ENCODE measurements around the gene FGGY. TPM values are rescaled to one million over a fixed set of nuclear protein-coding genes. Genes with fewer than 3 reads are reported as not detected.

FGGY gene
- total RNA-seq, 1 experiment from 2014 or later: 17.8 TPM

GRCh38 chr1:59357645-59358320 is 60.9 kb downstream of the FGGY start:
- no peak overlapping the region for H3K4me2 ChIP-seq
- no peaks in the 10 kb centered on the region for H3K36me3 ChIP-seq (ENCODE audit: low read depth)
- no peak for DNase-seq
- ChIA-PET POLR2A (ENCODE audit: unreplicated experiment) (no interaction called here), CTCF (no interaction called here)
- no peak overlapping the region for H3K27ac ChIP-seq
- no peaks in the 10 kb centered on the region for H3K27me3 ChIP-seq (ENCODE audit: insufficient read depth, low read depth)
- H3K4me1 ChIP-seq (replicated peaks; ENCODE audit: insufficient read depth): no peaks in the 10 kb centered on the region
- TF ChIP-seq EZH2 (IDR thresholded peaks at IDR 0.05; ENCODE audit: low read depth): no peak
- no peak for TF ChIP-seq CTCF (conservative IDR thresholded peaks at IDR 0.05)
- no TSS peak for BruUV-seq (replicated peaks)
- no peak overlapping the region for H2AFZ ChIP-seq
- H3K4me3 ChIP-seq: no peak overlapping the region
- H3K79me2 ChIP-seq (ENCODE audit: low read depth): no peaks in the 10 kb centered on the region
- intact Hi-C loops (cut with micrococcal nuclease; ENCODE audit: unreplicated experiment): no loop called here
- H3K9me2 ChIP-seq (ENCODE audit: insufficient read depth): no peaks in the 10 kb centered on the region
- no peaks in the 10 kb centered on the region for H4K20me1 ChIP-seq (ENCODE audit: insufficient read depth)
- no peaks in the 10 kb centered on the region for H3K9me3 ChIP-seq (ENCODE audit: insufficient read depth, low read depth)
- H3F3A ChIP-seq (ENCODE audit: insufficient read depth, low read depth): no peaks in the 10 kb centered on the region

- Histone ChIP-seq H3K4me2 (no peak overlapping the region), H3K27me3 (ENCODE audit: insufficient read depth, low read depth) (no peaks in the 10 kb centered on the region), H2AFZ (no peak overlapping the region), H3K36me3 (ENCODE audit: low read depth) (no peaks in the 10 kb centered on the region), H3K79me2 (ENCODE audit: low read depth) (no peaks in the 10 kb centered on the region), H4K20me1 (ENCODE audit: insufficient read depth) (no peaks in the 10 kb centered on the region), H3K9me3 (ENCODE audit: insufficient read depth, low read depth) (no peaks in the 10 kb centered on the region), H3F3A (ENCODE audit: insufficient read depth, low read depth) (no peaks in the 10 kb centered on the region), H3K27ac (no peak overlapping the region), H3K4me3 (no peak overlapping the region), H3K4me1 (replicated peaks; ENCODE audit: insufficient read depth) (no peaks in the 10 kb centered on the region), H3K9me2 (ENCODE audit: insufficient read depth) (no peaks in the 10 kb centered on the region)
- intact Hi-C loops (cut with micrococcal nuclease; ENCODE audit: unreplicated experiment): no loop called here
- DNase-seq: no peak
- POLR2A ChIA-PET (ENCODE audit: unreplicated experiment): no interaction called here
- BruUV-seq (replicated peaks): no TSS peak
- TF ChIP-seq CTCF (conservative IDR thresholded peaks at IDR 0.05) (no peak), EZH2 (IDR thresholded peaks at IDR 0.05; ENCODE audit: low read depth) (no peak)
- CTCF ChIA-PET: no interaction called here
Measured at GRCh38 chr1:59359325-59359724, 62.4 kb downstream of the FGGY start.

GRCh38 chr1:59360170-59360569 is 63.3 kb downstream of the FGGY start:
- ChIA-PET CTCF (no interaction called here), POLR2A (ENCODE audit: unreplicated experiment) (interaction anchor here (0.6 kb wide), 1 partner anchor 276 kb away, joined by 3 read pairs; no protein-coding TSS in a partner anchor)
- Histone ChIP-seq H3F3A (ENCODE audit: insufficient read depth, low read depth) (no peaks in the 10 kb centered on the region), H3K27ac (no peak overlapping the region), H2AFZ (no peak overlapping the region), H3K4me1 (replicated peaks; ENCODE audit: insufficient read depth) (no peaks in the 10 kb centered on the region), H3K79me2 (ENCODE audit: low read depth) (no peaks in the 10 kb centered on the region), H4K20me1 (ENCODE audit: insufficient read depth) (no peaks in the 10 kb centered on the region), H3K27me3 (ENCODE audit: insufficient read depth, low read depth) (no peaks in the 10 kb centered on the region), H3K4me3 (no peak overlapping the region), H3K4me2 (no peak overlapping the region), H3K36me3 (ENCODE audit: low read depth) (no peaks in the 10 kb centered on the region), H3K9me3 (ENCODE audit: insufficient read depth, low read depth) (no peaks in the 10 kb centered on the region), H3K9me2 (ENCODE audit: insufficient read depth) (no peaks in the 10 kb centered on the region)
- DNase-seq: peak; percentile 34 to 48
- TF ChIP-seq CTCF (conservative IDR thresholded peaks at IDR 0.05): no peak
- no peak for TF ChIP-seq EZH2 (IDR thresholded peaks at IDR 0.05; ENCODE audit: low read depth)
- no TSS peak for BruUV-seq (replicated peaks)
- intact Hi-C loops (cut with micrococcal nuclease; ENCODE audit: unreplicated experiment): no loop called here
